Neural progenitor cell (in vitro differentiated cells): Measurements from ENCODE around the gene CDCA3.
A peak's percentile ranks its signal among the peaks of the same experiment; 100 is the strongest.

Experiments
- CTCF ChIP-seq: fragments of 200-600 bp; sonication (generic); IDR thresholded peaks from 2 replicates; pipeline ENCODE4 v1.5.1; 2017; ENCODE audit warnings: antibody characterized with exemption, mild to moderate bottlenecking
- EZH2 ChIP-seq: fragments of 200-600 bp; sonication (generic); IDR thresholded peaks from 2 replicates; pipeline ENCODE4 v1.6.1; 2017; ENCODE audit warnings: antibody characterized with exemption, mild to moderate bottlenecking, moderate library complexity
- EZH2phosphoT487 ChIP-seq: fragments of 200-600 bp; sonication (generic); IDR thresholded peaks from 2 replicates; pipeline ENCODE4 v1.6.1; 2017; ENCODE audit warnings: antibody characterized with exemption

GRCh38 chr12:6840330-6840729 is 10.8 kb downstream of the CDCA3 start:
- TF ChIP-seq CTCF, result no peak
- no peak for TF ChIP-seq EZH2
- TF ChIP-seq EZH2phosphoT487, result peak; percentile 61
